HepG2 (cell line): ENCODE results near the gene DPH2. TPM values are rescaled to one million over a fixed set of nuclear protein-coding genes. Genes with fewer than 3 reads are reported as not detected.
A peak's percentile ranks its signal among the peaks of the same experiment; 100 is the strongest.

ENCODE experiments used
- DMAP1 ChIP-seq: IDR thresholded peaks from 2 replicates; pipeline ENCODE4 v1.6.1; 2016
- HMGA1 ChIP-seq: sonication (generic); formaldehyde crosslinking; conservative IDR thresholded peaks from 2 replicates; pipeline ENCODE4 v1.4.0; 2020; ENCODE audit warnings: missing genetic modification reagents
- HOXA9 ChIP-seq: sonication (generic); formaldehyde crosslinking; IDR thresholded peaks from 2 replicates; pipeline ENCODE4 v1.8.1; 2022; ENCODE audit warnings: missing genetic modification reagents, mild to moderate bottlenecking, moderate library complexity, borderline replicate concordance
- KDM3A ChIP-seq: IDR thresholded peaks from 2 replicates; pipeline ENCODE4 v1.6.1; 2018; ENCODE audit warnings: low read depth, missing compliant biosample characterization
- MED13 ChIP-seq: sonication (generic); formaldehyde crosslinking; IDR thresholded peaks from 2 replicates; pipeline ENCODE4 v1.5.0; 2020; ENCODE audit warnings: missing genetic modification reagents
- SP1 ChIP-seq, 2 experiments: fragments of 450-650 bp in 1 of 2; sonication (generic) in 1 of 2; formaldehyde crosslinking in 1 of 2; IDR thresholded peaks; 2 replicates each; pipeline versions ENCODE4 v1.4.0 to v1.6.1; 2016 to 2020; ENCODE audit warnings: missing genetic modification reagents in 1 of 2
- TP53 ChIP-seq: sonication (generic); formaldehyde crosslinking; conservative IDR thresholded peaks from 2 replicates; pipeline ENCODE4 v1.4.0; 2020; ENCODE audit warnings: missing genetic modification reagents
- ZBTB38 ChIP-seq: sonication (generic); formaldehyde crosslinking; IDR thresholded peaks from 2 replicates; pipeline ENCODE4 v1.5.1; 2020; ENCODE audit warnings: mild to moderate bottlenecking, missing genetic modification reagents
- ZFAT ChIP-seq: sonication (generic); formaldehyde crosslinking; conservative IDR thresholded peaks from 2 replicates; pipeline ENCODE4 v1.8.1; 2023; ENCODE audit warnings: missing genetic modification reagents, inconsistent platforms
- ZNF766 ChIP-seq: sonication (generic); formaldehyde crosslinking; IDR thresholded peaks from 2 replicates; pipeline ENCODE4 v1.5.0; 2020; ENCODE audit warnings: missing genetic modification reagents, borderline replicate concordance
- polyA plus RNA-seq, 8 experiments: library from polyadenylated mRNA; depleted of rRNA in 3 of 8; stranded (reverse) in 7 of 8; unstranded in 1 of 8; fragments of >200 nt; fragmentation: Illumina TruSeq in 4 of 8; extraction: Trizol in 4 of 8; gene quantifications; 2 replicates each; pipeline versions ENCODE4 v1.2.1 to v1.2.3, GENCODE V29; 2011 to 2016; ENCODE audit warnings: low read depth in 4 of 8, missing spikeins in 1 of 8, mixed read lengths in 1 of 8; ENCODE audit not compliant: insufficient read depth in 1 of 8
- total RNA-seq, 5 experiments: library from RNA; depleted of rRNA; stranded (reverse); fragments of >200 nt; fragmentation: Illumina TruSeq; extraction: Trizol; gene quantifications; 2 replicates each; pipeline ENCODE4 v1.2.3, GENCODE V29; 2016; ENCODE audit warnings: low read depth in 1 of 5
- TF ChIP-seq, protein P1 (sequence below): IDR thresholded peaks from 2 replicates; pipeline ENCODE4 v1.6.1; 2018; ENCODE audit warnings: missing genetic modification reagents, mild to moderate bottlenecking, missing compliant biosample characterization
- TF ChIP-seq, protein P2 (sequence below): sonication (generic); formaldehyde crosslinking; IDR thresholded peaks from 2 replicates; pipeline ENCODE4 v1.5.1; 2020; ENCODE audit warnings: missing genetic modification reagents, mild to moderate bottlenecking, borderline replicate concordance
- TF ChIP-seq, protein P3 (sequence below): sonication (generic); formaldehyde crosslinking; IDR thresholded peaks from 2 replicates; pipeline ENCODE4 v1.9.0; 2021; ENCODE audit warnings: missing genetic modification reagents, borderline replicate concordance
- TF ChIP-seq, protein P4 (sequence below), 2 experiments: IDR thresholded peaks; 2 replicates each; pipeline ENCODE4 v1.6.1; 2011 to 2012; ENCODE audit warnings: low read length in 2 of 2, borderline replicate concordance in 1 of 2, low read depth in 1 of 2, mild to moderate bottlenecking in 1 of 2, moderate library complexity in 1 of 2
- TF ChIP-seq, protein P5 (sequence below): sonication (generic); formaldehyde crosslinking; IDR thresholded peaks from 2 replicates; pipeline ENCODE4 v1.5.0; 2020; ENCODE audit warnings: missing genetic modification reagents, mild to moderate bottlenecking, borderline replicate concordance
- TF ChIP-seq, protein P6 (sequence below): sonication (generic); formaldehyde crosslinking; IDR thresholded peaks from 2 replicates; pipeline ENCODE4 v1.8.0; 2022; ENCODE audit warnings: low read depth, missing genetic modification reagents

The DPH2 gene
- total and polyA plus RNA-seq, 2 of the 13 experiments (the other 11 are each of a cell fraction or from before 2014, with no cell fraction given), result 32.2 to 38.3 TPM

DNA sequence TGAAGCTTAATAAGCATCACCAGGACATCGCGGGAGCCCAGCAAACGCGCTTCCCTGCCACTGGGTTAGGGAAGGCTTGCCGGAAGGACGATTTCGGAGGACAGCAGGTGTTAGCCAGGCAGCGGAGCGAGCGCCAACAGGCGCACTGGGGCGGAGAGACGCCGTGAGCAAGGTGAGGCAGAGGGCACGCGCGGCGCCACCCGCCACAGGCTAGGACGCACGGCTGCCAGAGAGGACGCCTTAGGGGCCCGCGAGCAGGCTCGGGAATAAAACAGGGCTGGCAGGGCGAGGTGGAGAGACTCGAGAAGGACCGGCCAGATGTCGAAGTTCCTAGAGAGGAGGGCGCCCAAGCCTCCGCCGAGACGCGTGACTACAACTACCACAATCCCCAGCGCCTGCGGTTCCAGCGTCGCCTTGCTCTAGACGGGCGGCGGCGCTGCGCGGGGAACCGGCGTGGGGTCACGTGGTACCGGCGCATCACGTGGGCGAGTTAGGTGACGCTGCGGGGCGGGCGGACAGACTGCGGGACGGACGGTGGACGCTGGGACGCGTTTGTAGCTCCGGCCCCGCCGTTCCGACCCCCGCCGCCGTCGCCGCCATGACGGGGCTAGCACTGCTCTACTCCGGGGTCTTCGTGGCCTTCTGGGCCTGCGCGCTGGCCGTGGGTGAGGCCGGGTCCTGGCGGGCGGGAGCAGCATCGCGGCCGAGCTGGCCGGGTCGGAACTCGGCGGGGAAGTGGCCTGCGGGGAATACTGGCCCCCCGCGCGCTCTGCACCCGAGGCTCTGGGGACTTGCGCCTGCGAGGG, 4.8 kb downstream of the DPH2 start, which contains the start of gene ATP6V0B (continued):
- TF ChIP-seq, protein P1, sequence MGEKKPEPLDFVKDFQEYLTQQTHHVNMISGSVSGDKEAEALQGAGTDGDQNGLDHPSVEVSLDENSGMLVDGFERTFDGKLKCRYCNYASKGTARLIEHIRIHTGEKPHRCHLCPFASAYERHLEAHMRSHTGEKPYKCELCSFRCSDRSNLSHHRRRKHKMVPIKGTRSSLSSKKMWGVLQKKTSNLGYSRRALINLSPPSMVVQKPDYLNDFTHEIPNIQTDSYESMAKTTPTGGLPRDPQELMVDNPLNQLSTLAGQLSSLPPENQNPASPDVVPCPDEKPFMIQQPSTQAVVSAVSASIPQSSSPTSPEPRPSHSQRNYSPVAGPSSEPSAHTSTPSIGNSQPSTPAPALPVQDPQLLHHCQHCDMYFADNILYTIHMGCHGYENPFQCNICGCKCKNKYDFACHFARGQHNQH (CRISPR knock-in tag), result no peak; the same call in none of the 2 replicates
- TF ChIP-seq MED13 (CRISPR knock-in tag), result 0 out of 2 replicates have a peak, but pooled peaks have one; percentile 37
- TF ChIP-seq, protein P2, sequence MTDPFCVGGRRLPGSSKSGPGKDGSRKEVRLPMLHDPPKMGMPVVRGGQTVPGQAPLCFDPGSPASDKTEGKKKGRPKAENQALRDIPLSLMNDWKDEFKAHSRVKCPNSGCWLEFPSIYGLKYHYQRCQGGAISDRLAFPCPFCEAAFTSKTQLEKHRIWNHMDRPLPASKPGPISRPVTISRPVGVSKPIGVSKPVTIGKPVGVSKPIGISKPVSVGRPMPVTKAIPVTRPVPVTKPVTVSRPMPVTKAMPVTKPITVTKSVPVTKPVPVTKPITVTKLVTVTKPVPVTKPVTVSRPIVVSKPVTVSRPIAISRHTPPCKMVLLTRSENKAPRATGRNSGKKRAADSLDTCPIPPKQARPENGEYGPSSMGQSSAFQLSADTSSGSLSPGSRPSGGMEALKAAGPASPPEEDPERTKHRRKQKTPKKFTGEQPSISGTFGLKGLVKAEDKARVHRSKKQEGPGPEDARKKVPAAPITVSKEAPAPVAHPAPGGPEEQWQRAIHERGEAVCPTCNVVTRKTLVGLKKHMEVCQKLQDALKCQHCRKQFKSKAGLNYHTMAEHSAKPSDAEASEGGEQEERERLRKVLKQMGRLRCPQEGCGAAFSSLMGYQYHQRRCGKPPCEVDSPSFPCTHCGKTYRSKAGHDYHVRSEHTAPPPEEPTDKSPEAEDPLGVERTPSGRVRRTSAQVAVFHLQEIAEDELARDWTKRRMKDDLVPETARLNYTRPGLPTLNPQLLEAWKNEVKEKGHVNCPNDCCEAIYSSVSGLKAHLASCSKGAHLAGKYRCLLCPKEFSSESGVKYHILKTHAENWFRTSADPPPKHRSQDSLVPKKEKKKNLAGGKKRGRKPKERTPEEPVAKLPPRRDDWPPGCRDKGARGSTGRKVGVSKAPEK (CRISPR knock-in tag), result no peak
- TF ChIP-seq ZFAT, result no peak
- peak; percentile 70; the same call in 1 of the 2 replicates for TF ChIP-seq DMAP1
- TF ChIP-seq ZBTB38 (CRISPR knock-in tag), result peak; percentile 66; the same call in 1 of the 2 replicates
- TF ChIP-seq, protein P3, sequence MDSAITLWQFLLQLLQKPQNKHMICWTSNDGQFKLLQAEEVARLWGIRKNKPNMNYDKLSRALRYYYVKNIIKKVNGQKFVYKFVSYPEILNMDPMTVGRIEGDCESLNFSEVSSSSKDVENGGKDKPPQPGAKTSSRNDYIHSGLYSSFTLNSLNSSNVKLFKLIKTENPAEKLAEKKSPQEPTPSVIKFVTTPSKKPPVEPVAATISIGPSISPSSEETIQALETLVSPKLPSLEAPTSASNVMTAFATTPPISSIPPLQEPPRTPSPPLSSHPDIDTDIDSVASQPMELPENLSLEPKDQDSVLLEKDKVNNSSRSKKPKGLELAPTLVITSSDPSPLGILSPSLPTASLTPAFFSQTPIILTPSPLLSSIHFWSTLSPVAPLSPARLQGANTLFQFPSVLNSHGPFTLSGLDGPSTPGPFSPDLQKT (CRISPR knock-in tag), result no peak
- no peak for TF ChIP-seq TP53
- TF ChIP-seq, protein P4, sequence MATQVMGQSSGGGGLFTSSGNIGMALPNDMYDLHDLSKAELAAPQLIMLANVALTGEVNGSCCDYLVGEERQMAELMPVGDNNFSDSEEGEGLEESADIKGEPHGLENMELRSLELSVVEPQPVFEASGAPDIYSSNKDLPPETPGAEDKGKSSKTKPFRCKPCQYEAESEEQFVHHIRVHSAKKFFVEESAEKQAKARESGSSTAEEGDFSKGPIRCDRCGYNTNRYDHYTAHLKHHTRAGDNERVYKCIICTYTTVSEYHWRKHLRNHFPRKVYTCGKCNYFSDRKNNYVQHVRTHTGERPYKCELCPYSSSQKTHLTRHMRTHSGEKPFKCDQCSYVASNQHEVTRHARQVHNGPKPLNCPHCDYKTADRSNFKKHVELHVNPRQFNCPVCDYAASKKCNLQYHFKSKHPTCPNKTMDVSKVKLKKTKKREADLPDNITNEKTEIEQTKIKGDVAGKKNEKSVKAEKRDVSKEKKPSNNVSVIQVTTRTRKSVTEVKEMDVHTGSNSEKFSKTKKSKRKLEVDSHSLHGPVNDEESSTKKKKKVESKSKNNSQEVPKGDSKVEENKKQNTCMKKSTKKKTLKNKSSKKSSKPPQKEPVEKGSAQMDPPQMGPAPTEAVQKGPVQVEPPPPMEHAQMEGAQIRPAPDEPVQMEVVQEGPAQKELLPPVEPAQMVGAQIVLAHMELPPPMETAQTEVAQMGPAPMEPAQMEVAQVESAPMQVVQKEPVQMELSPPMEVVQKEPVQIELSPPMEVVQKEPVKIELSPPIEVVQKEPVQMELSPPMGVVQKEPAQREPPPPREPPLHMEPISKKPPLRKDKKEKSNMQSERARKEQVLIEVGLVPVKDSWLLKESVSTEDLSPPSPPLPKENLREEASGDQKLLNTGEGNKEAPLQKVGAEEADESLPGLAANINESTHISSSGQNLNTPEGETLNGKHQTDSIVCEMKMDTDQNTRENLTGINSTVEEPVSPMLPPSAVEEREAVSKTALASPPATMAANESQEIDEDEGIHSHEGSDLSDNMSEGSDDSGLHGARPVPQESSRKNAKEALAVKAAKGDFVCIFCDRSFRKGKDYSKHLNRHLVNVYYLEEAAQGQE (IDR thresholded peaks at IDR 0.05; ENCODE audit: borderline replicate concordance in 1 of 2, low read depth in 1 of 2, low read length in 2 of 2), result no peak
- TF ChIP-seq HMGA1 (CRISPR knock-in tag), result no peak
- TF ChIP-seq, protein P5, sequence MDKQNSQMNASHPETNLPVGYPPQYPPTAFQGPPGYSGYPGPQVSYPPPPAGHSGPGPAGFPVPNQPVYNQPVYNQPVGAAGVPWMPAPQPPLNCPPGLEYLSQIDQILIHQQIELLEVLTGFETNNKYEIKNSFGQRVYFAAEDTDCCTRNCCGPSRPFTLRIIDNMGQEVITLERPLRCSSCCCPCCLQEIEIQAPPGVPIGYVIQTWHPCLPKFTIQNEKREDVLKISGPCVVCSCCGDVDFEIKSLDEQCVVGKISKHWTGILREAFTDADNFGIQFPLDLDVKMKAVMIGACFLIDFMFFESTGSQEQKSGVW (CRISPR knock-in tag), result no peak; the same call in 1 of the 2 replicates
- TF ChIP-seq, protein P6, sequence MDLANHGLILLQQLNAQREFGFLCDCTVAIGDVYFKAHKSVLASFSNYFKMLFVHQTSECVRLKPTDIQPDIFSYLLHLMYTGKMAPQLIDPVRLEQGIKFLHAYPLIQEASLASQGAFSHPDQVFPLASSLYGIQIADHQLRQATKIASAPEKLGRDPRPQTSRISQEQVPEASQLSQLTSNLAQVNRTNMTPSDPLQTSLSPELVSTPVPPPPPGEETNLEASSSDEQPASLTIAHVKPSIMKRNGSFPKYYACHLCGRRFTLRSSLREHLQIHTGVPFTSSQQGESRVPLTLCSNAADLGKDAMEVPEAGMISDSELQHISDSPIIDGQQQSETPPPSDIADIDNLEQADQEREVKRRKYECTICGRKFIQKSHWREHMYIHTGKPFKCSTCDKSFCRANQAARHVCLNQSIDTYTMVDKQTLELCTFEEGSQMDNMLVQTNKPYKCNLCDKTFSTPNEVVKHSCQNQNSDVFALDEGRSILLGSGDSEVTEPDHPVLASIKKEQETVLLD (CRISPR knock-in tag), result peak; percentile 92; the same call in 1 of the 2 replicates
- no peak for TF ChIP-seq KDM3A (CRISPR knock-in tag)
- TF ChIP-seq SP1 (IDR thresholded peaks at IDR 0.05), result no peak
- 0 out of 2 replicates have a peak, but pooled peaks have one; percentile 24 for TF ChIP-seq SP1 (CRISPR knock-in tag; IDR thresholded peaks at IDR 0.05)
- TF ChIP-seq ZNF766, result no peak
- peak; percentile 54; the same call in 1 of the 2 replicates for TF ChIP-seq HOXA9 (CRISPR knock-in tag)
